Measurements from ENCODE around the gene CCDC148.
"Not testable (repeated sequence)": the region's sequence is repeated elsewhere in the genome, so short reads cannot be mapped to it uniquely, and the experiment has no call there.

CCDC148 gene

DNA sequence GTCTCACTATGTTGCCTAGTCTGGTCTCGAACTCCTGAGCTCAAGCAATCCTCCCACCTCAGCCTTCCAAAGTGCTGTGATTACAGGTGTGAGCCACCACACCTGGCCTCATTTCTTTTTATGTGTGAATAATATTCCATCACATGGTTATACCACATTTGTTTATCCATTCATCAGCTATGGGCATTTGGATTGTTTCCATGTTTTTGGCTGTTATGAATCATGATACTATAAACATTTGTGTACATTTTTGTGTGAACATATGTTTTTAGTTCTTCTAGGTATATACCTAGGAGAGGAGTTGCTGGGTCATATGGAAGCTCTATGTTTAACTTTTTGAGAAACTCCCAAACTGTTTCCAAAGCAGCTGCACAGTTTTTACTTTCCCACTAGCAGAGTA lies 24.6 kb upstream of the CCDC148 start:
- no peak for DNase-seq

DNA sequence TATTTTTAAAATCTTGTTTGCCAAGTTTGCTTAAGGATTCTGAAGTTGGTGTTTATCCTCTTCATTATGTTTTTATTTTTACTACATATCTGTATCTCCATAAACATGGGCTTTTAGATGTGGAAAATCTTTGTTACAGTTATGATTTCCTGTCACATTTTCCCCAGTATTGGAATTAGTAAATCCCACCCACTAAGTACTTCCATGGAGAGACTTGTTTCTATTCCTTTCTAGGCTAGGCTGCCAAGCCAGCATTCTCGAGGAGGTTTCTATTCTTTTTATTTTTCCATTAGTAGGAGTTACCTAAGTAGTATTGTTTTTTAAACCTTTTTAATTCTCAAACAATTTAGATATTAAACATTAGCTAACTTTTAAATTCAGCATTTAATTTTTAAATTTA lies 22.3 kb upstream of the CCDC148 start:
- no peak for DNase-seq

DNA sequence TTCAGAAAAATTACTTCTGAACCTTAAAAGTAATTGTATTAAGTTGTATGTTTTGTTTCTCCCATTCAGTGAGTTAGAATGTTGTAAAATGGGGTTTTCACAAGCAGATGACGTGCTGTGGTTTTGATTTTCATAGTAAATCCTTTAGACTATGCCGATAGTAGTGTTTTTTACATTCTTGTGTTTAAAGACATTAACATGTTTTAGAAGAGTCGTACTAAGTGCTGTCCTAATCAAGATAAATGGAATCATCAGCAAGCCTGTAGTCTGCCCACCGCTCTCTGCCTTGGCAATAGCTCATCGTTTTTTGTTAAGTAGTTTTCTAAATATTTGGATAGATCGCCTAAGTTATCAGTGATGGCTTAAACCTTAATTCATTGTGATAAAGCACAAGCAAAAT lies 21.7 kb upstream of the CCDC148 start:
- DNase-seq: no peak

DNA sequence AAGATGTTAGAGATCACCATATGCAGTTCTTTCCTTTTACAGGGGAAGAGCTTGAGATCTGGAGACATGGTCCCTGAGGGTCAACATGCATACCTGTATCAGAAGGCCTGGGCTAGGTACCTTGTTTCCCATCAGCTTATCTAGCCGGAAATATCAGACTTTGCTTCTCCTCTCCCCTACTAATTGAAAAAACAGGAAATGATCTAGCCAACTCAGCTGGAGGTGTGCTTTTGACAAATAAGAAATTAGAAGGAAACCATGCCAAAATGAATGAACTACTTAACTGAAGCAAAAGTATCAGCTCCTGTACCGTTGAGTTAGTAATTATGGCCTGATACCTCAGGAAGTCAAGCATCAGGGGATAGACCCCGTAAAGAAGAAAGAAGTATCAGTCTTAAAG lies 20.6 kb upstream of the CCDC148 start:
- DNase-seq: no peak

DNA sequence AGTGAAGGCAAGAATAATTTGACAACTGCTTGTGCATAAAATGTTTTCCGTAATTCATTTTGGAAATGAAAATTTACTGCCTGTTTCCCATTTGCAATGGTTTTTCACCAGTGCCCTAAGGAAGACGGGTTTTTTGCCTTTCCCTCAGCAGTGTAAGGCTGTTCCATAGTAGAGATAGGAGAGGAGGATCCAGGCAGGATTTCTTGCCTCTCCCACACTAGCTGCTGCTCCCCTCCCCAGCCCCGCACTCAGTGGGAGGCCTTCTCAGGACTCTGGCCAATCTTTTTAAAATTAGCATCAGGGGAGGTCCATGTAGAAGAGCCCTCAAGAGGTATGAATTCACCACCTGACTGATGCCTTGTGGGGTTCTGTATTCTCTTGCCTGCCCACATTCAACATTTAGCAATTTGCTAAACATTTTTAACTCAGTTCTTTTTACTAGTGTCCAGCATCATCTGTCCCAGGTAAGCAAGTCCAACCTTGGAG lies 18.0 kb upstream of the CCDC148 start:
- not testable (repeated sequence) for DNase-seq

DNA sequence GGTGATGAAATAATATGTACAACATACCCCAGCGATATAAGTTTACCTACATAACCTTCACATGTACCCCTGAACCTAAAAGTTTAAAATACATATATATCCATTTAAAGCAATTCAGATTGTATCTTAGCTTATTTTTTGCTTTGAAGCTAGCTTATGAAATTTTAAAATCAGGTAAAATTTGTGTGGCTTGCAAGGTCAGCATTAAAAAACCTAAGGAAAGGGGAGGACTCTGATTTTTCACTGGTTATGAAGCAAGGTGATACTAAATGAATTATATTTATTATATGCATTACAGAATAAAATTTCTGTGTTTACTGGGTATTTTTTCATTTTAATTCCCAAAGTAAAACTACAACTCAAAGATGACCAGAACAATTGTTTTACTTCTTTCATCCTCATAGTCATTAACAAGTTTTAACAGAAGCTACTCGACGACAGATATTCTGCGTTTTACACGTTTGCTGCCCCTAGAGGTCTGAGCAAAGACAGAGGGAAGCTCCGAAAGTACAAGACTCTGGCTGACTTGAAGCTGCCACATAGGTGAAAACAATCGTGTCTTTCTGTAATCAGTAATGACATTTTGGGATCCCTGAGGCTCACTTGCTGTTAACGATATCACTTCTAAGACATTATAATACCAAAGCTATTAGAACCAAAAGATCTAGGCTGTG lies 17.3 kb upstream of the CCDC148 start:
- DNase-seq: no peak

DNA sequence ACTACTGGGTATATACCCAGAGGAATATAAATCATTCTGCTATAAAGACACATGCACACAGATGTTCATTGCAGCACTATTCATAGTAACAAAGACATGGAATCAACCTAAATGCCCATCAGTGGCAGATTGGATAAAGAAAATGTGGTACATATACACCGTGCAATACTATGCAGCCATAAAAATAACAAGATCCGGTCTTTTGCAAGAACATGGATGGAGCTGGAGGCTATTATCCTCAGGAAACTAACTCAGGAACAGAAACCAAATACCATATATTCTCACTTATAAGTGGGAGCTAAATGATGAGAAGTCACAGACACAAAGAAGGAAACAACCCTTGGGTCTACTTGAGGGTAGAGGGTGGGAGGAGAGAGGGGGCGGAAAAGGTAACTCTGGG lies 16.7 kb upstream of the CCDC148 start:
- DNase-seq: not testable (repeated sequence)

DNA sequence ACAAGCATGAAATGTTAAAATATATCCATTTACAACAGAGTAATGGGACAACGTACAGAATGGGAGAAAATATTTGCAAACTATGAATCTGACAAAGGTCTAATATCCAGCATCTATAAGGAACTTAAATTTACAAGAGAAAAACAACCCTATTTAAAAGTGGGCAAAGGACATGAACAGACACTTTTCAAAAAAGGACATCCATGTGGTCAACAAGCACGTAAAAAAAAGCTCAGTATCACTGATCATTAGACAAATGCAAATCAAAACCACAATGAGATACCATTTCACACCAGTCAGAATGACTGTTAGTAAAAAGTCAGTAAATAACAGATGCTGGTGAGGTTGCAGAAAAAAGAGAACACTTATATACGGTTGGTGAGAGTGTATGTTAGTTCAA lies 16.3 kb upstream of the CCDC148 start:
- DNase-seq: not testable (repeated sequence)

DNA sequence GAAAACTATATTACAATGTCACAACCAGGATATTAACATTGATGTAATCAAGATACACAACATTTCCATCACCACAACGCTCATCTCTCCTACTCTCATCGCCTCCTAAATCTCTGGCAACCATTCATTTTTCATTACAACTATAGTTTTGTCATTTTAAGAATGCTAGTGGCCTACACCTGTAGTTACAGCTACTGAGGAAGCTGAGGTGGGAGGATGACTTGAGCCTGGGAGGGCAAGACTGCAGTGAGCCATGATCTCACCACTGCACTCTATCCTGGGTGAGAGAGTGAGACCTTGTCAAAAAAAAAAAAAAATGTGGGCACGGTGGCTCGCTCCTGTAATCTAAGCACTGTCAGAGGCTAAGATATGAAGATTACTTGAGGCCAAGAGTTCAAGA lies 10.7 kb upstream of the CCDC148 start:
- no peak for DNase-seq

DNA sequence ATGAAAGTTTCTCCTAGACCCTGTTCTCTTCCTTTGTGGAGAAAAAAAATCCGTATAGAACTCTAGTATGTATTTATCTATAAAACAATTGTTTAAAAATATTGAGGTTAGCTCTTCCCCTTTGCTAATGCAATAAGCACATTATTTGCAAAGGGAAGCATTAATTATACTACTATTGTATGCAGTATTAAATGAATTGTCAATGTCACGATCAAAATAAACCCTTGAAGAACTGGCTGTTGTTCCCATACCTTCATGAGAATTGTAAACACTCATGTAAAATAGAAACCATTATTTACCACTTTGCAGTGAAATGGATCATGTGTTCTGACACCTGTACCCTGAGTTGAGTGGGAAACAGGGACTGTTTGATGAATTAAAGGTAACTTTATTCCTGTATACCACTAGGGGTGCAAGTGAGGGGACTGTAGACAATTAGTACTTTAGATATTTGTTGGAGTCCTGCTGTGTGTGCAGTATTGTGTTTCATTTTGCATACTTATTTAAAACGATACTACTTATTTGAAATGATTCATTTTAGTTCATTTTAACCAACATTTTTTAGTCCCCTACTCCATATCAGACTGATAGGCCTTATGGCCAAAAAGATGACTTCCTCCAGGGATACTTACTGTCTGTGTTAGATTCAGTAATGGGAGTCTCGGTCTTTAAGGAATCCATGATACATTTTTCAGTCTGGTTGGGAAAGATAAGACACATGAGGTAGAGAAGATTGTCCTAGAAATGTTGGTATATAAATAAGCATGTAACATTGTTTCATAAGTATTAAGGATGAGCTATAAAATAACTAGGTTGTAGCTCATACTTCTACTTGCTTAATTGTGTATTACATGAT lies 8.1 kb upstream of the CCDC148 start:
- DNase-seq: peak; percentile 46

DNA sequence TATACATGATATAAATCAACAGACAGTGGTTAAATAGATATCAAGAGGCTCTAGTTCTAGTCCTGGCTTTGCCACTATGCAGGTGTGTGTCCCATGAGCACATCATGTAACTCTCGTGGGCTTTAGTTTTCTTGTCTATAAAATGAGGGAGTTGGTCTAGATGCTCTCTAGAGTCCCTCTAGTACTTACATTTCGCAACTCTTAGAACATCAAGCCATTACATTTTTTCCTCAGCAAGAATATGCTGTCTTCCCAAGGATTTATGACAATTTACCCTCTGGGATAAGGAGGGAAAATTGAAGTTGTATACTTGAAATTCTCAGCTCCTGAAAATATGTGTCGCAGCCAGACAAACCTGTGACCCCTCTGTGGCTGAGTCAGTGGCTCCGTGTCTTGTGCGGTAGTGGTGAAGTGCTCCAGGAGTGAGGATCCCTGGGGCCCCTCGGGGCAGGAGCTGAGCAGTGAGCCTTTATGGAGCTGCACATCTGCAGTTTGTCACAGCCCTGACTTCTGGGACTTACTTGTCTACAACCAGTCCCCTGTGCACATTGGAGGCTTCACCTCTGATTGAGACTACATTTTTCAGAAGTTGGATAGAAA lies 7.0 kb upstream of the CCDC148 start:
- no peak for DNase-seq

DNA sequence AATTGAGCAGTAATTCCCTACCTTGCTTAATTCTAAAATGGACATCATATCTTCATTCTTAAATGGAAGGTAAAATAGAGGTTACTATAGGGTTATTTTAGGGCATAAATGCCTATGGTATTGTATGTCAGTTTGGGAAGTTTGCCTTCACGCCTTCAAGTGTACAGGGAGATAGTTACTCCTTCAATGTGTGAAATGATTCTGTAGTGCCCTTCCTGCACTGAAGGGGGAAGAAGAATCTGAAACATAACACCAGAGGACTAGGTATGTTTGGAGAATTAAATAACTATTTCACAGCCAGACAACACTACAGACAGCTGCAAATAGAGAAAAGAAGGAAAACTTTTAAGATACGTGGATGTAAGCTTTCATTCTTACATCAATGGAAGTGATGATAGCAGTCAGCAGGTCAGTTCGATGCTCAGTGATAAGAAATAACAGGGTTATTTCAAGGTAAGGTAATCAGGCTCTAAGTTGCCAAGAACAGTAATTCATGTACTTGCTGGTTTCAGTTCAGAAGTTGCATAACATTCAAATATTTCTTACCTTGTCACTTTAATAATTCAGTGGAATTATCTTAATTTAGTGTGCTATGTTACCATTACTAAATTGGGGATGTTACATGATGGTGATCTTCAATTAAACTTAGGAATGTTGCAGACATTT lies 4.2 kb upstream of the CCDC148 start:
- DNase-seq: no peak

DNA sequence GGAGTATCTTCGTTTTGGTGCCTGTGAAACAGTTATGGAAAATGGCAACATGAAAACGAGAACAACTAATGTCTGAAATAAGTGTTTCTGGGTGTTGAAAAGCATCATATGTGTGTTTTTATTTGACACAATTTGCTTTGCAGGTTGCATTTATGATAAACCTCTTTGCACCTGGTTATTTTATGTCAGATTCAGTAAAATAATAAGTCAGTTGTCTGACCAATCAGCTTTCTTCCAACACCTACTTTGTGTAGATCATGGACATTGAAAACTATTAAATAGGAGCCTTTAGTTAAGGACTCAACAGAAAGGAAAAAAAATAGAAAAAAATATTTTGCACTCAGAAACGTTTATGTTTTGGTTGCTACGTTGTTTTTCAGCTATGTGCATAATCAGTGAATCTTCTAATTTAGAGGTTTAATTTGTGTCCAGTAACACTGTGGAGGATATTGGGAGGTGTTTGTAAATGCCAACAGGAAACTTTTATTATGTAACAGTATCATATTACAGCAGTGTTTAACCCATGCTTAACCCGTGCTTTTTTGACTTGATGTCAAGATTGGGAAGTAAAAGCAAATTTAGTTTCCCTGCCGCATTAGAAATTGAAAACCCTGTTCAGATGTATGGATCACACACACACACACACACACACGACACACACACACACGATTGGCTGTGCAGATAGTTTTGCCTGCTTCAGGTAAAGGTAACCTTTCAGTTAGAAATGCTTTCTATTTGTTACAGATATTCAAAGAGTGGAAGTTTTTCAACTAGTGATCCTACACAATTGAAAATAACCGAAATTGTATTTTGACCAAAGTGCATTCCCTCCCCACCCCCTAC lies 2.8 kb upstream of the CCDC148 start:
- peak; percentile 16 for DNase-seq

DNA sequence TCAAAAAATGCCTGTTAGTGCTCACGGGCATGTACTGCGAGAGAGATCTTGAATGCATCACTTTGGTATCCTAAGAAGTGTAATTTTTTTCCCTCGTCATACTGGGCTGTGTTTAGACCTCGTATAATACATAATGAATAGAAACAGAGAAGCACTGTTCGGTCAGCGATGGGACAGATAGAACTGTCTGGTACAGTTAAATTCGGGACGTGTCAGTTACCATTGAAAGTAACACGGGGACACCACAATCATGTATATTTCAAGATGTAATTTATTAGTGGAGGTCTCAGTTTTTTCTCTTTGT lies 2.0 kb upstream of the CCDC148 start:
- no peak for DNase-seq

DNA sequence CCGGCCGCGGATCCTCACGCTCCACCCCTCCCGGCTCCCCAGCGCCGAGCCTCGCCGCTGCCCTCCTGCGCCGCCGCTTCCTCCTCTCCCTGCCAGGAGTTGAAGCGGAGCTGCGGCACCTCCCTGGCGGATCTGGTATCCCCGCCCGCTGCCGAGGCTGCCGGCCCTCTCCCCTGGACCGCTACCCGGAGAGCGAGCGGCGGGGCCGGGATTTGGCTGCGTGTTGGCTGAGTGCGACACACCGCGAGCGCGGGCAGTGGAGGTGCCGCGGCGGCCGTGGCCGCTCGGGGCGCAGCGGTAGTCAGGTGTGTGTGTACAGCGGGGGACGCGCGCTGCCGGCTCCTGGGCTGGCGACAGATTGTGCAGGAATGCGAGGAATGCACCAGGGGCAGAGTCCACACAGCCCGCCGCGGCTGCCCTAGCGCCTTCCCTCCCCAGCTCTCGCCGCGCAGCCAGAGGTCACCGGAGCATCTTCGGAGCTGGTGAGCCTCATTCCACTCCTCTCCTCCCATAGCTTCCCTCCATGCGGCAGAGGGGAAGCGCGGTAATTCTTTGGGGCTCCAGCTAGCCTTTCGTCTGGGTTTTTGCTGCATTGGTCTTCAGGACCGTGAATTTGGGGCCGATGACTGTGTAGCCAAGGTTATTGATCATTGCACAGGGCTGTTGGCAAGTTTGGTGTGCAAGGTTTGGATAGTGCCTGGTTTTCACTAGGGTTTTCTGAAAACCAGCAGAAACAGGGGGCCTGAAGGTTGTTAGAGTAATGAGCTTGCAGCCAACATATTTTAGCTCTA lies 1.5 kb upstream of the CCDC148 start:
- DNase-seq: peak; percentile 42

DNA sequence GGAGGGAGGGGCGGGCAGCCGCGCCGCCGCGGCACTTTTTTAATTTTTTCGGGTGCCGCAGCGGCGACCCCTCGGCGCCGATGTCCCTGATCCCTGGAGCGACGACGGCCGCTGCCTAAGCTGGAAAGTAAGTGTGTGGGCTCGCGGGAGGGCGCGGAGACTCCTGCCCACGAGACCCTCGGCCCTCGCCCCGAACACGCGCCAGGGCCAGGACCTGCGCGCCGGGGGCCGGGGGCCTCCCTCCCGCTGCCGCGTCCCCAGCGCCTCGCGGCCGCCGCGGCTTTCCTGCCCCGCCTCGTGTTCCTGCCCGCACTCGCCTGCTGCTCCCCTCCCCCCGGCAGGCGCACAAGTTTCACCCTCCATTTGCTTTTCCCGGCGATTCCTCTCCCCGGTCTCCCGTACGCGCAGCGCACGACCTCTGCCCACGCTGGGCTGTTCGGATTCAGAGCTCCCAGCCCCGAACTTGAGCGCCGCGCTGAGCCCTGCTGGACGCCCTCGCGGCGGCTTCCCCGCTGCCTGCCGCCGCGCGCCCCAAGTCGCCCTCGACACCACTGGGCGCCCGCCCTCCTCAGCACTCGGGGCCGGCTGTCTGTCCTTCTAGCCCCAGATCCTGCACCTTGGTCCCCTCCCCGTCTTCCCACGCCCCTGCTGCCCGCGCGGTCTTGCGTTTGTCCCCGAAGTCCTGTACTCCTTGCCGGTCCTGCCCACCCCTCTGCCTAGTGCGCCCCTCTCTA lies 706 bp upstream of the CCDC148 start:
- DNase-seq: peak; percentile 39

DNA sequence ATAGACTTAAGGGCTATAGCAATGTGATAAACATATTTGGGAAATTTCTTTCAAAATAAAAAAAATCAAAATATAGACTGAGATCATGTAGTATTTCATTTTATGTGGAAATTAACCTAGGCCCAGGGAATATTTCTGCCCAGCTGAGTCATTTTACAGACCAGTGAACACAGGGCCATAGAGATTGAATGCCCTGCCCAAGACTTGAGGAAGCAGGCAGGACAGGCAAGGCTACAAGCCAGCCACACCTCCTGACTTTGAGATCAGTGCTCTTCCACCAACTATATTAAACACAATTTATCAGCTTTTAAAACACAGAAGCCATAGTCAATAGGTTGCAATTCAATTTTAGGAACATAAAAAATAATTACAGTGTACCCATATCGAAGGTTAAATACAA lies 12.9 kb downstream of the CCDC148 start:
- no peak for DNase-seq

DNA sequence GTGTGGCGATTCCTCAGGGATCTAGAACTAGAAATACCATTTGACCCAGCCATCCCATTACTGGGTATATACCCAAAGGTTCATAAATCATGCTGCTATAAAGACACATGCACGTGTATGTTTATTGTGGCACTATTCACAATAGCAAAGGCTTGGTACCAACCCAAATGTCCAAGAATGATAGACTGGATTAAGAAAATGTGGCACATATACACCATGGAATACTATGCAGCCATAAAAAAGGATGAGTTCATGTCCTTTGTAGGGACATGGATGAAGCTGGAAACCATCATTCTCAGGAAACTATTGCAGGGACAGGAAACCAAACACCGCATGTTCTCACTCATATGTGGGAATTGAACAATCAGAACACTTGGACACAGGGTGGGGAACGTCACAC lies 17.5 kb downstream of the CCDC148 start:
- not testable (repeated sequence) for DNase-seq

DNA sequence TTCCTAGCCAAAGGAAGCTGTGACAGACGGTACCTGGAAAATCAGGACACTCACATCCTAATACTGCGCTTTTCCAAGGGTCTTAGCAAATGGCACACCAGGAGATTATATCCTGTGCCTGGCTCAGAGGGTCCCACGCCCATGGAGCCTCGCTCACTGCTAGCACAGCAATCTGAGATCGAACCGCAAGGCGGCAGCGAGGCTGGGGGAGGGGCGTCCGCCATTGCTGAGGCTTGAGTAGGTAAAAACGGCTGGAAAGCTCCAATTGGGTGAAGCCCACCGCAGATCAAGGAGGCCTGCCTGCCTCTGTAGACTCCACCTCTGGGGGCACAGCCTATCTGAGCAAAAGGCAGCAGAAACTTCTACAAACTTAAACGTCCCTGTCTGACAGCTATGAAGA lies 22.8 kb downstream of the CCDC148 start:
- not testable (repeated sequence) for DNase-seq

DNA sequence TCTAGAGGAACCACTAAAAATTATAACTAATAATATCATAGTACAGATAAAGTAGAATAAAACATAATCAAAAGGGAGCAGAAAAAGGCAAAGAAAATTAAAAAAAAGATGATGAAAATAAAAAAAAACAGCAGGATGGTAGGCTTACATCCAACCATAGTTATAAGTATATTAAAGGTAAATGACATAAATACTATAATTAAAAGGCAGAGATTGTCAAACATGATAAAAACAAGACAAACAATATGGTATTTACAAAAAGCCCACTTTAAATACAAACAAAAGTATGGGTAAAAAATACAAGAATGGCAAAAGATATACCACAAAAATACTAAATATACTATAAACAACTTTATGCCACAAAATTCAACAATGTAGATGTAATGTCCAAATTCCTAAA lies 24.4 kb downstream of the CCDC148 start:
- no peak for DNase-seq

DNA sequence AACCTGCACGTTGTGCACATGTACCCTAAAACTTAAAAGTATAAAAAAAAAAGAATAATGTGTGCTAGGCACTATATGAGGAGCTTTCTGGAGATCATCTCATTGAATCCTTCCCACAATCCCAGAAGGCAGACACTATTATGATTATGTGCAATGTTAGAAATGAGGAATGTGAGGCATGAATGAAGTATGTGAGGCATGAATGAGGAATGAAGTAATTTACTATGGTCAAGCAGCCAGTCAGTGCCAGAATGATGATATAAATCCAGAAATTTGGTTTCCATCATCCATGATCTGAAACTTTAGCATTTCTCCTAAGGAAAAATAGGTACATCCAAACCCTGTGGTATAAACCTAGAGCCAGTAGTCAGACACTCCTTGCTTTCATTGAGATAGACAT lies 42.0 kb downstream of the CCDC148 start:
- DNase-seq: no peak

Measured in NCI-H748 treated with DMSO at 0.1 percent for 48 hours (cell line).